Neural crest cell (in vitro differentiated cells): ENCODE measurements around the gene REPS2. TPM values are rescaled to one million over a fixed set of nuclear protein-coding genes. Genes with fewer than 3 reads are reported as not detected.

Experiments used
- DNase-seq: peaks from one replicate; pipeline ENCODE4 v3.0.0; 2021; ENCODE audit warnings: low read depth, mixed read lengths, low spot score
- H3K27ac Mint-ChIP-seq: one replicate; pipeline ENCODE4 v1.8.0; 2021; ENCODE audit warnings: mild to moderate bottlenecking, mixed read lengths; ENCODE audit not compliant: unreplicated experiment
- H3K27me3 Mint-ChIP-seq: 2 replicates; pipeline ENCODE4 v1.8.0; 2021; ENCODE audit warnings: low read depth, mild to moderate bottlenecking, mixed read lengths
- H3K36me3 Mint-ChIP-seq: 2 replicates; pipeline ENCODE4 v1.8.0; 2021; ENCODE audit warnings: low read depth, mild to moderate bottlenecking, mixed read lengths
- H3K4me1 Mint-ChIP-seq: 2 replicates; pipeline ENCODE4 v1.8.0; 2021; ENCODE audit warnings: mixed read lengths
- H3K4me3 Mint-ChIP-seq: one replicate; pipeline ENCODE4 v1.8.0; 2021; ENCODE audit warnings: mild to moderate bottlenecking, mixed read lengths
- H3K9me3 Mint-ChIP-seq: 2 replicates; pipeline ENCODE4 v1.8.0; 2021; ENCODE audit warnings: mixed read lengths
- CTCF ChIP-seq: fragments of 200-600 bp; sonication (generic); conservative IDR thresholded peaks from 2 replicates; pipeline ENCODE4 v1.5.0; 2021; ENCODE audit warnings: antibody characterized with exemption, mild to moderate bottlenecking
- long read RNA-seq: library from polyadenylated mRNA; unstranded; transcript quantifications from one replicate; pipeline ENCODE4 v2.0.0, GENCODE V29; 2020
- total RNA-seq: library from RNA; stranded (reverse); gene quantifications from 2 replicates; pipeline ENCODE4 v1.2.1, GENCODE V29; 2021

Gene REPS2
- total RNA-seq = 0.27 and 0.58 TPM in 2 replicates
- long read RNA-seq = 0 reads

- peak within 1 kb of the TSS; percentile 93 for H3K4me3 Mint-ChIP-seq
- no peaks in the 10 kb centered on the region for H3K9me3 Mint-ChIP-seq
- H3K36me3 Mint-ChIP-seq = no peaks in the 10 kb centered on the region
- no peak within 1 kb of the TSS for H3K27ac Mint-ChIP-seq
- H3K4me1 Mint-ChIP-seq = peaks cover 3% of the 10 kb centered on the region
- H3K27me3 Mint-ChIP-seq = peaks cover 80% of the 10 kb centered on the region
- DNase-seq = peak; percentile 61
- TF ChIP-seq CTCF = no peak
Observed at GRCh38 chrX:16946361-16946964, at the start of gene REPS2. Gene REPS2, plus strand, starts transcription at chrX:16946658. Its CDS starts 204 bp downstream, at chrX:16946862.

- H3K4me3 Mint-ChIP-seq = no peak overlapping the region
- peaks cover 3% of the 10 kb centered on the region for H3K9me3 Mint-ChIP-seq
- peaks cover 6% of the 10 kb centered on the region for H3K4me1 Mint-ChIP-seq
- no peak for DNase-seq
- peaks cover 3% of the 10 kb centered on the region for H3K27me3 Mint-ChIP-seq
- H3K27ac Mint-ChIP-seq = no peak overlapping the region
- no peaks in the 10 kb centered on the region for H3K36me3 Mint-ChIP-seq
- TF ChIP-seq CTCF = no peak
Observed at GRCh38 chrX:16897445-16897844, 49.0 kb upstream of the REPS2 start.

- H3K4me1 Mint-ChIP-seq = no peaks in the 10 kb centered on the region
- no peak for TF ChIP-seq CTCF
- no peaks in the 10 kb centered on the region for H3K36me3 Mint-ChIP-seq
- no peaks in the 10 kb centered on the region for H3K9me3 Mint-ChIP-seq
- H3K4me3 Mint-ChIP-seq = no peak overlapping the region
- peaks cover 6% of the 10 kb centered on the region for H3K27me3 Mint-ChIP-seq
- no peak for DNase-seq
- H3K27ac Mint-ChIP-seq = no peak overlapping the region
Observed at GRCh38 chrX:16903274-16904022, 43.0 kb upstream of the REPS2 start.

GRCh38 chrX:16910376-16910775, 36.1 kb upstream of the REPS2 start:
- Mint-ChIP-seq H3K27me3 (peaks cover 3% of the 10 kb centered on the region), H3K4me3 (no peak overlapping the region), H3K27ac (no peak overlapping the region)

GRCh38 chrX:16914058-16914457, 32.4 kb upstream of the REPS2 start:
- peak overlapping the region; percentile 14 for H3K27ac Mint-ChIP-seq
- no peak for TF ChIP-seq CTCF
- no peak overlapping the region for H3K4me3 Mint-ChIP-seq

More at GRCh38 chrX:16910376-16910775, 36.1 kb upstream of the REPS2 start:
- DNase-seq = no peak
- Mint-ChIP-seq H3K9me3 (no peaks in the 10 kb centered on the region), H3K4me1 (no peaks in the 10 kb centered on the region), H3K36me3 (no peaks in the 10 kb centered on the region)
- TF ChIP-seq CTCF = no peak

More at GRCh38 chrX:16914058-16914457, 32.4 kb upstream of the REPS2 start:
- Mint-ChIP-seq H3K9me3 (no peaks in the 10 kb centered on the region), H3K36me3 (no peaks in the 10 kb centered on the region), H3K4me1 (no peaks in the 10 kb centered on the region), H3K27me3 (no peaks in the 10 kb centered on the region)
- no peak for DNase-seq
